HG03457 (cell line): Measurements from ENCODE around the gene ZNF774.
"Not testable (repeated sequence)": the region's sequence is repeated elsewhere in the genome, so short reads cannot be mapped to it uniquely, and the experiment has no call there.

Experiments used
- ATAC-seq: cut with Tn5 transposase; IDR thresholded peaks from one replicate; pipeline ENCODE4 v1.9.1; 2021; ENCODE audit warnings: moderate number of reproducible peaks; ENCODE audit not compliant: unreplicated experiment

ZNF774 gene

DNA sequence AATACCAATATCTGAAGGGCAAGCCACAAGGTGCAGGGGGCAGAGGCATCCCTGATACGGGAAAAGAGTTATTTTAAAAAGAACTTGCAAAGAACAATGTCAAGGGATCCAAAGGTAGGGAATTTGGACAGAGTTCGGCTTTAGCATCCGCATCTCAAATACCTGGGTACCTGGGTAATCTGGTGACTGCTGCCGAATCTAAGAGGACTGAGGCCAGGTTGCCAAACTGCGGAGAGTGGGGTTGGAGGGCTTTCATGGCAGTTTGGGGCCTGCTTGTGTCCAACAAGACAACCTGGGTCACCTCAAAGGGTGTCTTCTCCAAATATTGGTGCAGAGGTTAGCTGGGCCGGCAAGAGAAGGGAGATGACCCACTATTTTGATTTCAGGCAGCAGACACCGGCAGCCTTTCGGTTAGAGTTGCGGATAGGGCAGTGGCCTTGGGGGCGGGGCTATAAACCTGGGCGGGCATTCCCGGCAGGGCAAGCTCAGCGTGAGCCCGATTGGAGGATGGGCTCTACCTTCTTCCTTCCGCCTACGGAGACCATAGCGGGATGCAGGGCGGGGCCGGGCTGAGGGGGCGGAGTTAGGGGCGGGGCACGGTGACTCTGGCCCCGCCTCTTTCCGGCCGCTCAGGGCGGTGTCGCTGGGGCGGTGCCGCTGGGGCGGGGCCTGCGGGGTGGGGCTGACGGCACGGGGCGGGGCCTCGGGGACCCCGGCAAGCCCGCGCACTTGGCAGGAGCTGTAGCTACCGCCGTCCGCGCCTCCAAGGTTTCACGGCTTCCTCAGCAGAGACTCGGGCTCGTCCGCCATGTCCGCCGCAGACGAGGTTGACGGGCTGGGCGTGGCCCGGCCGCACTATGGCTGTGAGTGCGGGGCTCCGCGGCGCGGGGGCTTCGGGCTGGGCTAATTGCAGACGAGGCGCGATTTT lies 35.7 kb downstream of the ZNF774 start, which contains the start of gene IQGAP1:
IQGAP1 (plus strand) TSS at position 709 of the 928 bp plus-strand sequence; CDS start at position 809, 100 bp downstream.
- peak; percentile 90 for ATAC-seq

- ATAC-seq = peak; percentile 32
Observed at GRCh38 chr15:90388462-90389380, 36.6 kb downstream of the ZNF774 start.

DNA sequence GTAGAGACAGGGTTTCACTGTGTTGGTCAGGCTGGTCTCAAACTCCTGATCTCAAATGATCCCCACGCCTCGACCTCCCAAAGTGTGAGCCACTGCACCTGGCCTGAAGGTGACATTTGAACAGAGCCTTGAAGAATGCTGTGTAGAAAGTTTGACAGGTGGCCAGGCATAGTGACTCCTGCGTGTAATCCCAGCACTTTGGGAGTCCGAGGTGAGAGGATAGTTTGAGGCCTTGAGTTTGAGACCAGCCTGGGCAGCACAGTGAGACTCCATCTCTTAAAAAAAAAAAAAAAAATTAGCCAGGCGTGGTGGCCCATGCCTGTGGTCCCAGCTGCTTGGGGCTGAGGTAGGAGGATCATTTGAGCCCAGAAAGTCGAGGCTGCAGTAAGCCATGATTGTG lies 37.4 kb downstream of the ZNF774 start:
- ATAC-seq = no peak

DNA sequence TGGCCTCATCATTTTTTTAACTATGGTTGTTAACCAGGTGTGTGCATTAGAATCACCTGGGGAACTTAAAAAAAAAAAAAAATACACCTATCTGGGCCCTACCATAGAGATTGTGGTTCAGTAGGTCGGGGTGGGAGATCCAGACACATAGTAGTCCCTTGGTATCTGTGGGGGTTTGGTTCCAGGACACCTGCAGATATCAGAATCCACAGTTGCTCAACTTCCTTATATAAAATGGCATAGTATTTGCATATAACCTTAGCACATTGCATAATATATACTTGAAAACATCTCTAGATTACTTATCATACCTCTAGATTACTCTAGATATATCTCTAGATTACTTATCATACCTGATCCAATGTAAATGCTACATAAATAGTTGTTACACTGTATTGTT lies 41.0 kb downstream of the ZNF774 start:
- no peak for ATAC-seq

DNA sequence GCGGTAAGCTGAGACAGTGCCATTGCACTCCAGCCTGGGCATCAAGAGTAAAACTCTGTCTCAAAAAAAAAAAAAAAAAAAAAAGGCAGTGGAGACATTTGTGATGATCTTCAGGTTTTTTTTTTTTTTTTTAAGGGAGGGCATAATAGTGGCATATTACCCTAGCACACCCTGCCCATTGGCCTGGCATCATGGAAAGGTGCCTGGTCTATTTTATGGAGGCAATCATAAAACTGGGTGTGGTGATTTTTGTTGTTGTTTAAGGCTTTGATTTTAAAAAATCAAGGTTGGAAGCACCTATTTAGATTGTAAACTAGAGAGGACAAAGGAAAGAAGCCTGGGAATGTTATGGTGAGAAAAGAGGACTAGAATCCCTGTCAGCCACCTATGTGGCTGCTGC lies 42.0 kb downstream of the ZNF774 start:
- no peak for ATAC-seq

DNA sequence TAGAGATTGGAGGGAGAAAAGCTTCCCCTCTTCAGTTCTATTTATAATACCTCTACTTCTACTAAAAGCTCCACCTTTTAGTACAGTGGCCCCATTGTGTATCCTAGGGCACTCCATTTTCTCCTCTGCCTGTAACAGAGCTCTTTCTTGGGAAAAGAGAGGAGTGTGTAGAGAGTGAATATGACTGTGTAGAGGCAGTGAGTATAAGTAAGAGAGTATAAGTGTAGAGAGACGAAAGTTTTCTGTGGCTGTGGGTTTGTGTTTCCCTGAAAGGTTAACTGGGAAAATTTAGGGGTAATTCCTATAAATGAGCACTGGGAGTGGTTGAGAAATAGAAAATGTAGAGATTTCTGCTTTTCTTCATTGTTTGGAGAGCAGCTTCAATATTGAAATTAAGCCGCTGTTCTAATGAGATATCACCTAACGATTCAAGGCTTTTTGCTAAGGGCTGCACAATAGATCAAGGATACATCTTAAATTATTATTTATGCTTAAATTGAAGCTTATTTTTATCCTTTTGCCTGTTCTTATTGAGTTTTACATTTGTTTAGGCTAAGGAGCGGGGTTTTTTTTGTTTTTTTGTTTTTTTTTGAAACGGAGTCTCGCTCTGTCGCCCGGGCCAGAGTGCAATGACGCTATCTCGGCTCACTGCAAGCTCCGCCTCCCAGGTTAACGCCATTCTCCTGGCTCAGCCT lies 42.8 kb downstream of the ZNF774 start:
- no peak for ATAC-seq

GRCh38 chr15:90396321-90396720 lies 44.2 kb downstream of the ZNF774 start:
- no peak for ATAC-seq

DNA sequence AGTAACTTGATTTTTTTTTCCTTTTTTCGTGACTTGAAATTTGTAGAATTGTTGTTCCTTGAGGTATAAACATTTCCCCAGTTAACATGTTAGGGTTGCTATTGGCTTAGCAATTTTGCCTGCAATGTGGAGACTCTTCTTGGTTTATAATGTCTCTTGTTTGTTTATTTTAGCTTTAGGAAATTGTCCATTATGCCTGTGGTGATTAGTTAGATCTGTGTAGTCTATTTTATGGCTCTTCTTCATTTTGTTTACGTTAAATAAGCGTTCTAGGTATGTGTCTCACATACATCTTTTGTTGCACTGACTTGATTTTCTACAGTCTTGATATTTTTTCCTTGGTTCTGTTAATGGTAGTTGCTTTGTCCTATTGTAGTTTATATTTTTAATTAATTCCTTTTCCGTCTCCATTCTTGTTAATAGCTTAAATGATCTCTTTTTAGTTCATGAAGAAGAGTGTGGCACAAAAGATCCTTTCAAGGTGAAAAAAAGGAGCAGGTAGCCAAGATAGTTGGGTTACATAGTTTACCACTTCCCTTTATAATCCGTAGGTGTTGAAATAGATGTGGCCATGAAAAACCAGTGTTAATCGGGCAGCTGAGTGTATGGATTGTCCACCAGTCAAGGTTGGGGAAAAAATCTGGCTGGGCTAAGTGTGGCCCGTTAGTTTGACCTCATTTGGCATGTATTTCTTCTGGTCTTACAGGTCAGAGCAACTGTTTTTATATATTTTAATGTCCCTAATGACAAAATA lies 48.1 kb downstream of the ZNF774 start:
- ATAC-seq = no peak

DNA sequence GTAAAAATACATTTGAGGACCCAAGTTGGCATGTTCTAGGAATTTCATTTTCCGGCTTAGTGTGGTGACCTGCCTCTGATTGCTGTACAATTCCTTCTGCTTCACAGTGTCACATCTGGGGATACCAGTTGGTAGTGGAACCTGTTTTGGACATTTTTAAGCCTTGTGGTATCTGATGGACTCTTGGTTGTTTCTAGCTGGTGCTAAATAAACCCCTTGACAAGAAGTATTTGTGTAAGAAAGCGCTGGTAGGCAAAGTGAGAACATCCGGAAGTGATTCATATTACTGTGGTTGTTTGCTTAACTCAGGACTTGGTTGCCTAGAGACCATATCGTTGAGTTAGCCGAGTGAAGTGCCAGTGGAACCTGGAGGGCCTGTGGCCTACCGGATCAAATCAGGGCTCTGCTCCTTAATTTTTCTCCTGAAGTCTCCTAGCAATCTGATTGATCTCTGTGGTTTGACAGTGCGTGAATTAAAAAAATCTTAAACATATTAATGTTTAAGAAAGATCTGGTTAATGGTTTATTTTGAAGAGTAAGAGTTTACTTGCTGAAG lies 48.8 kb downstream of the ZNF774 start:
- peak; percentile 85 for ATAC-seq

- ATAC-seq = no peak
Observed at GRCh38 chr15:90401495-90401894, 49.4 kb downstream of the ZNF774 start.

DNA sequence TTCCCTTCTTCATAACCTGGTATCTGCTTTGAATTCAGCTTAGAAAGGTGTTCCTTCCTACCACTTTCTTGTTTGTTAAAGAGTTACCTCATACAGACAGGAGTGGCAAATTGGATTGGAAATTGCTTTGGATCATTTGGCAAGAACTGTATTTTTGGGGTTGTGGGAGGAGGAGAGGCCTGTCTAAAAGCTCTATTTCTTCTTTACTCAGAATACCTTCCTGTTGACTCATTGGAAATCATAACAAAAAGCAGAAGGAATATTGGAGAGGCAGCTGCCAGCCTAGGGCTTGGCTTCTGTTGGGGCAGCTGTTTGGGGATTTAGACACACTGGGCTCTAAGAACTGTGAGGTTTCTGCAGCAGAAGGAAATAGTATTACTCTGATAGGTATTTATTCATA lies 50.1 kb downstream of the ZNF774 start:
- ATAC-seq = no peak

GRCh38 chr15:90402767-90403166 lies 50.7 kb downstream of the ZNF774 start:
- ATAC-seq = no peak

DNA sequence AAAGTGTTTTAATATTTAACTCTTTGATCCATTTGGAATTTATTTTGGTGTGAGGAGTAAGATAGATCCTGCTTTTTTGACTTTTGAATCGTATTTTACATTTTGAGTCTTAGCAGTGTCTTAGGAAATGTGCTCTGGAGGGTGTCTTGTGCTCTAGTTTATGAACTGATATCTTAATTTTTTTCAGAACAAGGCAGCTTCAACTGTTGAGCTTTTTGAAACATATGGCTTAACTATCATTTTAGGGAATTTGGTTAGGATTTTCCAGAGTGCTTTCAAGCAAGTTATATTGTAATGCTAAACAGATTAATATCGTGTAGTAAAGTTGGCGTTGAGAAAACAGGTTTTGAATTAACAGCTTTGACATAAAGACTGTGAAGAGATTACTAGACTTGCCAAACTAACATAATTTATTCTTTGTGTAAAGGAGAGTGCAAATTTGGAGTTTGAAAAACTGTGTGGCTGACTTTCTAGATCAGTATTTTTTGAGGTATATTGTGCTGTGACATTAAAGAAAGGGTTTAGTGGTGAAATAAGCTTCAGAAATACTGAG lies 53.0 kb downstream of the ZNF774 start:
- no peak for ATAC-seq

- no peak for ATAC-seq
Observed at GRCh38 chr15:90407336-90407735, 55.3 kb downstream of the ZNF774 start.

GRCh38 chr15:90407871-90408317 lies 55.8 kb downstream of the ZNF774 start:
- no peak for ATAC-seq

DNA sequence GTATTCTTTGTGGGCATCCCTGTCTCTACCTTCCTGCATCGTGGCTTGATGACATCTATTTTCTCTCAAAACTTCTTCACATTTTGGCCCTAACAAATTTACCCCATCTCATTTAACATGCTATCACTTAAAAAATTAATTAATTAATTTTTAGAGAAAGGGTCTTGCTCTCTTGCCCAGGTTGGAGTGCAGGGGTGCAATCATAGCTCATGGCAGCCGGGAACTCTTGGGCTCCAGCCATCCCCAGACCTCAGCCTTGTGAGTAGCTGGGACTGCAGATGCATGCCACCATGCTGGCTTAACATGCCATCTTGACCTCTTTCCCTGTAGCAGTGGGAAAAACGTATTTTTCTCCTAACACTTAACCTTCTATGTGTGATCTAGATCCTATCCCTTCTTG lies 56.6 kb downstream of the ZNF774 start:
- no peak for ATAC-seq

- not testable (repeated sequence) for ATAC-seq
Observed at GRCh38 chr15:90409587-90409986, 57.5 kb downstream of the ZNF774 start.

DNA sequence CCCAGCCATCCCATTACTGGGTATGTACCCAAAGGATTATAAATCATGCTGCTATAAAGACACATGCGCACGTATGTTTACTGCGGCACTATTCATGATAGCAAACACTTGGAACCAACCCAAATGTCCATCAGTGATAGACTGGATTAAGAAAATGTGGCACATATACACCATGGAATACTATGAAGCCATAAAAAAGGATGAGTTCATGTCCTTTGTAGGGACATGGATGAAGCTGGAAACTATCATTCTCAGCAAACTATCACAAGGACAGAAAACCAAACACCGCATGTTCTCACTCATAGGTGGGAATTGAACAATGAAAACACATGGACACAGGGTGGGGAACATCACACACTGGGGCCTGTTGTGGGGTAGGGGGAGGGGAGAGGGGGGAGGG lies 58.2 kb downstream of the ZNF774 start:
- ATAC-seq = not testable (repeated sequence)

- no peak for ATAC-seq
Observed at GRCh38 chr15:90411176-90411575, 59.1 kb downstream of the ZNF774 start.
